GM23248 (cell line): ENCODE results near the gene LIM2.

Source experiments
- EZH2 ChIP-seq: fragments of 200-600 bp; sonication (generic); IDR thresholded peaks from 2 replicates; pipeline ENCODE4 v1.6.1; 2018; ENCODE audit warnings: antibody characterized with exemption, mild to moderate bottlenecking; ENCODE audit not compliant: insufficient read depth, poor library complexity, severe bottlenecking
- EZH2phosphoT487 ChIP-seq: fragments of 200-600 bp; sonication (generic); IDR thresholded peaks from 2 replicates; pipeline ENCODE4 v1.6.1; 2018; ENCODE audit warnings: antibody characterized with exemption, moderate library complexity, mild to moderate bottlenecking, low read depth; ENCODE audit not compliant: insufficient read depth

- TF ChIP-seq EZH2phosphoT487 (no peak), EZH2 (no peak)
Observed at GRCh38 chr19:51337141-51337860, 50.5 kb downstream of the LIM2 start.
